Calu3 (cell line): Measurements from ENCODE around the gene SLC12A7. TPM values are rescaled to one million over a fixed set of nuclear protein-coding genes. Genes with fewer than 3 reads are reported as not detected.

ENCODE experiments used
- BruUV-seq: library from RNA; stranded (reverse); fragments of 400-500 nt; replicated peaks from 2 replicates; lab custom pipeline; 2021; lab: Mats Ljungman, UMichigan
- CTCF ChIA-PET: fragments of 300-600 bp; sonication (Branson Sonifier 250); formaldehyde crosslinking; loops from one replicate; lab custom pipeline; 2022; ENCODE audit warnings: antibody characterized with exemption; lab: Charles Lee
- DNase-seq: peaks from one replicate; pipeline ENCODE4 v3.0.0; 2022
- H3K27ac Mint-ChIP-seq: one replicate; pipeline ENCODE4 v1.8.0; 2022; ENCODE audit warnings: mixed read lengths; ENCODE audit not compliant: unreplicated experiment
- H3K27me3 Mint-ChIP-seq: one replicate; pipeline ENCODE4 v1.8.0; 2022; ENCODE audit warnings: mixed read lengths; ENCODE audit not compliant: unreplicated experiment
- H3K36me3 Mint-ChIP-seq: one replicate; pipeline ENCODE4 v1.8.0; 2022; ENCODE audit warnings: mild to moderate bottlenecking, moderate library complexity, mixed read lengths; ENCODE audit not compliant: insufficient read depth, unreplicated experiment
- H3K4me1 Mint-ChIP-seq: one replicate; pipeline ENCODE4 v1.8.0; 2022; ENCODE audit warnings: mild to moderate bottlenecking, low read depth, mixed read lengths; ENCODE audit not compliant: unreplicated experiment
- H3K4me3 Mint-ChIP-seq: one replicate; pipeline ENCODE4 v1.8.0; 2022; ENCODE audit warnings: mild to moderate bottlenecking, low read depth, moderate library complexity, mixed read lengths; ENCODE audit not compliant: unreplicated experiment
- H3K9me3 Mint-ChIP-seq: one replicate; pipeline ENCODE4 v1.8.0; 2022; ENCODE audit warnings: low read depth, mixed read lengths; ENCODE audit not compliant: unreplicated experiment
- CTCF ChIP-seq: fragments of 200-600 bp; IDR thresholded peaks from one replicate; pipeline ENCODE4 v1.8.0; 2022; ENCODE audit warnings: antibody characterized with exemption; ENCODE audit not compliant: unreplicated experiment
- intact Hi-C: fragments of 100-400 bp; cut with micrococcal nuclease; formaldehyde crosslinking; loops from one replicate; pipeline ENCODE4 v1.10.0; 2022; ENCODE audit not compliant: unreplicated experiment
- total RNA-seq: library from RNA; stranded (reverse); gene quantifications from 2 replicates; pipeline ENCODE4 v1.2.3, GENCODE V29; 2022

SLC12A7 gene
- total RNA-seq, 1 experiment from 2014 or later: 82.3 TPM

DNA sequence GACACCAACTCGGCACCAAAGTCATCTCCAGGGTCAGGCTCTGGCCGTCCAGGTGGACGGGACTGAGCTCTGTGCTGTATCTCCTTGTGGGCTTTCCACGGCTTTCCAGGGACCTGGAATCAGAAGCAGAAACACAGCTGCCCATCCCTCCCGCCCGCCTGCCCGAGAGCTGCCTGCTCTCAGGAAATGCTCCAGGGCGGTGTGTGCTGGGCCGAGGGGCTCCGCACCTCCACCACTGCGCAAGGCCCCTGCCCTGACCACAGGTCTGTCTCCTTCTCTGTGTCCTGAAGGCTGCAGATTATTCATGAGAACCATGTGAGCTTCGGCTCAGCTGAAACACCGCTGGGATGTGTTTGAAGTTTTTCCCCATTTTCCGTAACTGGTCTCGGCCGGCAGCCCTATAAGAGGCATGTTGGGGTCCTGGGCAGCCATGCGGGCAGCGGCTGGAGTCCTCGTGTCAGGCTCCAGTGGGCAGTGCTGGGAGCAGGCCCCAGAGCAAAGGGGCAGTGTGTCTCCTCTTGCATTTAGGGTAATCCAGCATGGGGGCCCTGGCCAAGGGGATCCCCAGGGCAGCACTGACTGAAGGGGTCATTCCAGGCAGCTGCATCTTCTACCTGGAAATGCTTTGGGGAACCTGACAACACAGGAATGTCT is 80.4 kb downstream of the SLC12A7 start:
- no peak for TF ChIP-seq CTCF
- CTCF ChIA-PET: interaction anchor here (0.6 kb wide), 1 partner anchor 88 kb away, joined by 3 read pairs; no protein-coding TSS in a partner anchor
- Mint-ChIP-seq H3K4me3 (no peak overlapping the region), H3K27me3 (peaks cover 46% of the 10 kb centered on the region), H3K9me3 (peaks cover 4% of the 10 kb centered on the region), H3K27ac (no peak overlapping the region), H3K4me1 (no peaks in the 10 kb centered on the region), H3K36me3 (peaks cover 6% of the 10 kb centered on the region)
- intact Hi-C loops: no loop called here
- no peak for DNase-seq
- no TSS peak for BruUV-seq

- H3K27me3 Mint-ChIP-seq: peaks cover 52% of the 10 kb centered on the region
- intact Hi-C loops: no loop called here
- H3K4me3 Mint-ChIP-seq: no peak overlapping the region
- no TSS peak for BruUV-seq
- H3K4me1 Mint-ChIP-seq: no peaks in the 10 kb centered on the region
- no peak for DNase-seq
- peaks cover 4% of the 10 kb centered on the region for H3K9me3 Mint-ChIP-seq
- H3K27ac Mint-ChIP-seq: no peak overlapping the region
- H3K36me3 Mint-ChIP-seq: peaks cover 5% of the 10 kb centered on the region
- TF ChIP-seq CTCF: no peak
- CTCF ChIA-PET: interaction anchor here (0.6 kb wide), 1 partner anchor 88 kb away, joined by 3 read pairs; no protein-coding TSS in a partner anchor
These were observed 81.0 kb downstream of the SLC12A7 start for GRCh38 chr5:1030801-1031271.

DNA sequence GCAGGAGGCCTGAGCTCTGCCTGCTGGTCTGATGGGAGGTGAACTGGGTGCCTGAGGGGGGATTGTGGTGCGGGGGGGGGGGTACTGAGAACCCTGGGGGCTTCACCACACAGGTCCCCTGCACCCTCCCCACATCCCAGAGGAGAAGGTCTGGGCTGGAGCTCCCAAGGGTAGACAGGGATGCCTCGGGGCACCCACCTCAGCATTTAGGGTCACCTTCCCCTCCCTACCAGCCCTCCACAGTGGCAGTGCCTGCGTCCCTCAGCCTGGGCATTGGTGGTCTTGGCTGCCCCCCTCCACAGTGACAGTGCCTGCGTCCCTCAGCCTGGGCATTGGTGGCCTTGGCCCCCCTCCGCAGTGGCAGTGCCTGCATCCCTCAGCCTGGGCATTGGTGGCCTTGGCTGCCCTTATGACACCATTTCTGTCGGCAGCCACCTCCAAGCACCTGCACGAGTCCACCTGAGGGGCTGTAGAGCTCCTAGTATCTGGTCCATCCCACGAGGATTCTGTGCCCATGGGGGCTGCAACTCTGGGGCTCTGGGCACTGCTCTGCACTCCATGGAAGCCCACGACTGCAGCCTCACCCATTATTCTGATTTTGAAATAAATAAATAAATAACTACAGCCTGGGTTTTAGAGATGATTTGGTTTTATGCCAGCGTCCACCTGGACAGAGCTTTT is 81.8 kb downstream of the SLC12A7 start:
- peaks cover 51% of the 10 kb centered on the region for H3K27me3 Mint-ChIP-seq
- H3K4me1 Mint-ChIP-seq: no peaks in the 10 kb centered on the region
- intact Hi-C loops: no loop called here
- BruUV-seq: no TSS peak
- H3K9me3 Mint-ChIP-seq: peaks cover 4% of the 10 kb centered on the region
- CTCF ChIA-PET: no interaction called here
- no peak for DNase-seq
- peaks cover 2% of the 10 kb centered on the region for H3K36me3 Mint-ChIP-seq
- TF ChIP-seq CTCF: no peak
- no peak overlapping the region for H3K27ac Mint-ChIP-seq
- H3K4me3 Mint-ChIP-seq: no peak overlapping the region

GRCh38 chr5:1029282-1029944 is 82.5 kb downstream of the SLC12A7 start:
- DNase-seq: no peak
- CTCF ChIA-PET: interaction anchor here (0.5 kb wide), 1 partner anchor 133 kb away, joined by 5 read pairs; no protein-coding TSS in a partner anchor
- H3K36me3 Mint-ChIP-seq: no peaks in the 10 kb centered on the region
- no peaks in the 10 kb centered on the region for H3K4me1 Mint-ChIP-seq
- no peaks in the 10 kb centered on the region for H3K9me3 Mint-ChIP-seq
- no TSS peak for BruUV-seq
- peaks cover 45% of the 10 kb centered on the region for H3K27me3 Mint-ChIP-seq
- no peak overlapping the region for H3K27ac Mint-ChIP-seq
- no peak for TF ChIP-seq CTCF
- no peak overlapping the region for H3K4me3 Mint-ChIP-seq
- intact Hi-C loops: no loop called here
